ENCODE measurements around the gene HSPBP1.

HSPBP1 gene

DNA sequence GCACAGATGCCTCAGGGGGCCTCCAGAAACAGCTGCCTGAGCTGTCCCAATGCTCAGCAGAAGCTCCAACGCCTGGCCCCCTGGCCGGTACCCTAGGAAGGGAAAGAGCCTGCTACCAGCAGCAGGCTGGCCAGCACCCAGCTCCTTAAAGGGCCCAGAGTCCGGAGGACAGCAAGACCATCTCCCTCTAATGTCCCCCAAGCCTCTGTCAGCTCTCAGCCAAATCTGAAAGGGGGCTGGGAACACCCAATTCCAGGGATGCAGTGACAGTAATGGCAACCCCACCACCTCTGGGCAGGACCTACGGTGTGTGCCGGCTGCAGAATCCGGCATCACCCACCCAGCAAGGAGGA, 25.3 kb downstream of the HSPBP1 start:
- no peak for DNase-seq (ENCODE audit: low read depth)

DNA sequence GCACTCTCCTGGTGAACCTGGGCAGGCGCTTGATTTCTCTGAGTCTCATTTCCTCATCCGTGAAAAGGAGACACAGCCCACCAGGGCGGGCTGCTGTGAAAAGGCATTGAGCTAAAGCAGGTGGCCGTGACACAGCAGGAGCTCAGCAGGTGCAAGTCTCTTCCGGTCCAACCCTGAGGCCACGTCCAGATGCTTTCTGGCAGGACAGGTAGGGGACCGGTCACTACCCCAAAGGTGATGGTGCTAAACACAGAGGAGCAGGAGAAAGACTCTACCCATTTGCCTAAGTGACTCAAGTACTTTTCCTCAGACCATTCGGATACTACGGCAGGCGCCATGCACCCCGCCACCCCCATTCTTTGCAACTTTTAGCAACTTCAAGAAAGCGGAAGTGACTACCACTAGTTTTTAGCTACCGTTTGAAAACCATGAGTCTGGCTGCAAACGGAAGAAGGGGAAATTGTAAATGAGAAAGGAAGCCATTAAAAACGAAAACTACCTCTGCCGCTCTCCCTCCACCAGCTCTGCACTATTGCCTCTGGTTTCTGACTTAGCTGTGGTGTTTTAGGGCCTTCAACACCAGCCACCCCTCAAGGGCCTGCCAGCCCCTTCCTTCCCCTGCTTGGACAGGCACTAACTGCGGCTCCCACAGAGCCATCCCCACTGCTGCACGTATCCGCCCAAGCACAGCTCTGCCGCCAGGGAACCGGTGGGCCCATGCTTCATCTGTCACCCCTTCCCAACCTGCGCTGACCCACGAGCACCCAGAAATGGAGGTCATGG, 25.9 kb downstream of the HSPBP1 start:
- DNase-seq (ENCODE audit: low read depth) = peak; percentile 36

DNA sequence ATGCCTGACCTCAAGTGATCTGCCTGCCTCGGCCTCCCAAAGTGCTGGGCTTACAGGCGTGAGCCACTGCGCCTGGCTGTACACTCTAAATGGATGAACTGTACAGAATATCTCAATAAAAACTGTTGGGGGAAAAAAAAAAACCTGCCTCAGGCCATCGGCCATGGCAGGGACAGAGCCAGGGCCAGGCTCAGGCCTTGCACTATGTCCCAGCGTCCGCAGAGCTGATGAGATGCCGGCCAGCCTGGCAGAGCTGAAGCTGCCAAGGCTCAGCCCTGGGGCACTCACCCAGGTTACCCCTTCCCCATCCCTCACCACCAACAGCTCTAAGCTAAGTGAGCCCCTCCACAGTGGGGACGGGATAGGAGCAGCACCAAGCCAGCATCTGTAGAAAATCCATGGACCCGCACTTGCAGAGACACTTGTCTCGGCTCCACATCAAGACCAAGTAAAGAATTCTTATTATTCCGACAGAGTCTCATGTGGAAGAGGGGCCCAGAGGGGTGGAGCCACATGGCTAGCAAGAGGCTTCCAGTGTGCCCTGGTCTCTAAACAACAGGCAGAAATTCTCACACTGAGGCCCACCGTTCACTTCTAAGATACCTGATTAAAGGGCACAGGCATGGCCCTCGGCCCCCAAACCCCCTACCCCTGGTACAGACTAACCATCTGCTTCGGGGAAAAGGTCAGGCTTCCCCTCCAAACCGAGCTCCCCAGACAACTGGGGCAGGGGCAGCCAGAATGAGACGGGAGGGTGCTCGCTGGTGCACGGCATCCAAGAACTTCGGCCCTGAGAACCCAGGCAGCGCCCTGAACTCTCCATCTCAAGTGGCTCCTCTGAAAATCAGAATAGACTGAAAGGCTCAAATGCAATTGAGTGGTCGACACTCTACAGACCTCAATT, 26.9 kb downstream of the HSPBP1 start:
- no peak for DNase-seq (ENCODE audit: low read depth)

DNA sequence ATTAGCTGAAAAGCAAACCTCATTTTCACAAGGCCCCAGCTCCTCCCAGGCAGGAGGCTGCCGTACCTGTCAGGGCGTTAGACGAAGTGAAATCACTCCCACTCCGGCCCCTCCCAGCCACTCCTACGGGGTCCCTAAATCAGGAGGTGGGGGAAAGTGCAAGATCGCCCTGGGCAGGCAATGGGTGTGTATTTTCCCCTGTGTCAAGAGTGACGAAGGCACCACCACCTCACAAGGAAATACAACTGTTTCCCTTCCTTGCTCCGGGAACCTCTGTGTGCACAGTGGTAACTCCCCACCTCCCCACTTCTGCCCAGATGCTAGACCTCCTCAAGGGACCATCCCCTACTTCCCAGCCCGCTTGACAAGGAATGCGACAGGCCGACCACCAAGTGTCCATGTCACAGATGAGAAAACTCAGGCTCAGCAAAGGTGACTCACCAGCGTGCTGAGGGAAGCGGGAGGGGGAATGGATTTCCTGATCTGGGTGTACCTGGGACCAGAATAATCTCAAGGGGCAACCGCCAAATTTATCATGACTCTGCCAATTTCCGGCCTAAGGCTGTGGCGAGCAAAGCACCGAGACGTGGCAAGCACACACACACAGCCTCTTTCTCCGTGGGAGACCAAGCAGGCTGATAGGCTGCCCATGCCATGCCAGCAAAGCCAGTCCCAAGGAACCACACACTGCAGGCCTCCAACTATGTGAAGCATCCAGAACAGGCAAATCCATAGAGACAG, 28.4 kb downstream of the HSPBP1 start:
- no peak for DNase-seq (ENCODE audit: low read depth)

DNA sequence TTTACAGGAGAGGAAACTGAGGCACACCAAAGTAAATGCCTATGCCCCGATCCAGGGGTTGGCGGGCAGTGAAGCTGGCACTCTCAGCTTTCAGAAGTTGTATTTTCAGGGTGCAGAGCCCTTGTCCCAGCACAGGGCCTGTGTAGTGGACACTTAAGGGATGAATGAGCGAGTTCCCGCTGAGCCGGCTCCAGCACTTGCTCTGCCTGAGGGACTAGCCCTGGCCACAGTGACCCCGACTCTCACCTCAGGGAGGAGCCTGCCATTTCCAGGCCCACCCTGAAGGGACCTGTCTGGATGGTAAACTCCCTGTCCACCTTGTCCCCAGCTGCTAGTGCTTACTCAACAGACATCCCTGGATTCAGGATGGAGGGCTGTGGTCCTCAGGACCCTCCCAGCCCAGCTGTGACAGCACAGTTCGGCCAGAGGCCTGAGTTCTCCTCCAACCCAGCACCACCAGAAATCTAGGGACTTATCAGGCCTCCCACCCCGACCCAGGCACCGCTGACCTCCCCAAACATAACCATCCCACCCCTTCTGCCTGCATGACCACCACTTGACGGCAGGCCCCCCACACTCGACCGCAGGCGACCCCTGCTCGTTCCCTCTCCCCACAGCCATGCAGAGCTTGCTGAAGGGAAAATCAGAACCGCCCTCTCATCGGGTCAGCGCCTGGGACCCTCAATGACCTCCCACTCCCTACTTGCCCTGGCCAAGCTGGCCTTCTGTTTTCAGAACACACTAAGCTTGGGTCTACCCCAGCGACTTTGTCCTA, 29.5 kb downstream of the HSPBP1 start:
- DNase-seq (ENCODE audit: low read depth) = no peak

DNA sequence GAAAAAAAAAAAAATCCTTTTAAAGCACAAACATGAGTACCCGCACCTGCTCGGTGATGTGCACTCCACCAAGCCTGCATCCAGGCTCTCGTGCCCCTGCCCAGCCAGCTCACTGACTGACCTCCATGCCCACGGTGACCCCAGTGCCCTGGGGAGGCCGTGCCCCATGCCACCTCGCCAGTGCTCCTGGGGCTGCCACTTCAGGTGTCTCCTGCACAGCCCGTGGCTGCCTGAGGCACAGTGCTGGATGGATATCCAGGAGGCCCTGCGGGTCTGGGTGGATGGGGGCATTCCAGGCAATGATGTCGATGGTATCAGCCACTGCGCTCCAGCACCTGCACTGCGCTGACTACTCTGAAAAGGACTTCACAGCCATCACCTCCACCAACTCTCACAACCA, 30.1 kb downstream of the HSPBP1 start:
- DNase-seq (ENCODE audit: low read depth) = no peak

DNA sequence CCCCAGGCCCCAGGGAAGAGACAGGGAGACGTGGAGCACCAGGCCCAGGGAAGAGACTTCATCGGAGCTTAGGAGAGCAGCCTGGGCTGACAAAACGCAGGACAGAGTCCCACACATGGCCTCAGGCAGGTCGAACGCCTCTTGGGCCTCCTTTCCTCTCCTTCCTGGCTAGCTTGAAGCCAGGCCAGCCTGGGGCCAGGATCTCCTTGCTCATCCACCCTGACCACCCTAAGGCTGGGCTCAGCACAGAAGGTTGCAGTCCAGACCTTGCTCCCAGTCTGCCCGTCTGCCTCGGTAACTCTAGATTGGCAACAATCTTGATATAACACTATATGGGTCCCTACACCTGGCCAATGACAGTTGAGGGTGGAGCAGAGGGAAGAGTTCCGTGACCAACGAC, 31.2 kb downstream of the HSPBP1 start:
- no peak for DNase-seq (ENCODE audit: low read depth)

DNA sequence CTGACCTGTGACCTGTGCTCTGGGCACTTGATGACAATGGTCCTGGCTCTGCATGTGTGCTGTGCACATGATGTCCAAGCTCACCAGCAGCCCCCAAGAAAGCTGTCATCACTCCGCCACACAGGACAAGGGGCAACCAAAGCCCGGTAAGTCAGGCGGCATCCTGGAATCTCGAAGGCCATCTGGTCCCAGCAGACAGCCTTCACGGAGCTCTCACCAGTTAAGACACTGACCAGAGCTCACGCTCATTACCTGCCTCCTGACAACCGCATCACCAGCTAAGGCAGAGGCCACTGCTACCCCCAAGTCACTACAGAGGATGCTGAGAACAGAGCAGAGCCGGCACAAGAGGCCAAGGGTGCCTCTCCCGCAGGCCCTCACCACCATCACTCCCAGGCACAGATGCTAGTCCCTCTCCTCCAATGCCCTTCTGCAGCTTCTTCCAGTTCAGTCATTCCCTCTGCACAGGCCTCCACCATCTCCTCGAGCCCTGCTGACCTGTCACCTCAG, 31.7 kb downstream of the HSPBP1 start:
- no peak for DNase-seq (ENCODE audit: low read depth)

DNA sequence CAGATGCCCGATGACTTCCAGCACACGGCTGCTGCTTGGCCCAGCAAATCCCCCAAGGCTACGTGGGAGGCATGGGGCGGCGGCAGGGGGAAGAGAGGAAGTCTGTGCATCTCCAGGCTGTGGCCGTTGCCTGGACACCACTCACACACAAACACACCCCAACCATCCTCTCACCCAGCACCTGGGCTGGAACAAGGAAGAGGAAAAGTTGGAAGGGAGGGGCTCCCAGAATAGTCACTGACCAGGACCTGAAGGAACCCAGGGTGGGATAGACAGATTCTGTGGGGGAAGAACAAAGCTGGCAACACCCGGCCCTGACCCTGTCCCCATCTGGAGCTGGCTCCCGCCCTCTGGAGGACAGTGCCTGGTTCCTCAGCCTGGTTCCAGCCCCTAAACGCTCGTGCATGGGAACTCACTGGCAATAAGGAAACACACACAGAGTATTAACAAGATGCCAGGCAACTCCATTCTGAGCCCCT, 32.2 kb downstream of the HSPBP1 start:
- no peak for DNase-seq (ENCODE audit: low read depth)

DNA sequence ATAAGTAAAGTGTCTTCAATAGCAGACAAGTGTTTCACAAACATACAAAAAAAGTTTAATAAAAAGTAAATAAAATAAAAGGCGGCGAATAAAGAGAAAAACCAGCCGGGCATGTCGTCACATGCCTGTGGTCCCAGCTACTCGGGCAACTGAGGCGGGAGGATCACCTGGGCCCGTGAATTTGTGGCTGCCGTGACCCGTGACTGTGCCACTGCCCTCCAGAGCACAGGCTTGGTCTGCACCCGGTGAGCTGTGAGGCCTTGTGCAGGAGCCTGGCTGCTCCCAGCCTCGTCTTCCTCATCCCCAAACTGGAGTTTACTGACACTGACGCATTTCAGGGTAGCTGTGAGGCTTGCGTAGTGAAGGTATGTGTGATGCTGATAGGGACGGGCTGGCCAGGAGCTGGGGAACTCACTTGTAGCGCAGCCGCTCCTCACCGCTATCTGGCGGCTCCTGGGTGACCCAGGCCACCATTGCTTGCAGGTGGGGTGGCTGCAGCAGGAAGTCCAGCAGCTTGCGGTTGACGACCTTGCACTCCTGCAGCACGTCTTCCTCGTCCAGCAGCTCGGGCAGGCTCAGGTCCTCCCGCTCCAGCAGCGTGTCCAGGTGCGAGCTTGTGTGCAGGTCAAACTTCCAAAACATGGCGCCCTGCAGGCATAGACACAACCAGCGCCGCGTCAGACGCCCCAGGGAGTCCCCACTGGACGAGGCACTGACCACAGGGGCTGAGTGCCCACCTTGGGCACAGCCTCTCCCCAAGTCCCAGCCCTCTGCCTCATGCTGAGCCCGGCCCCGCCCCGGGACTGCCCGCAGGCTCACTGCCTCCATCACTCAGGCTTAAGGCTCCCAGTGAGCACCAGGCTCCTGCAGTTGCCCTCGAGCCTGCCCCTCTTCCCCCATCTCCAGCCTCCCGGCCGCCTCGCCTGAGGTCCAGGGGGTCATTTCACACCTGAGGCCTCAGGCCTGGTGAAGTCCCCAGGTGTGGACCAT, 33.2 kb downstream of the HSPBP1 start:
- no peak for DNase-seq (ENCODE audit: low read depth)

DNA sequence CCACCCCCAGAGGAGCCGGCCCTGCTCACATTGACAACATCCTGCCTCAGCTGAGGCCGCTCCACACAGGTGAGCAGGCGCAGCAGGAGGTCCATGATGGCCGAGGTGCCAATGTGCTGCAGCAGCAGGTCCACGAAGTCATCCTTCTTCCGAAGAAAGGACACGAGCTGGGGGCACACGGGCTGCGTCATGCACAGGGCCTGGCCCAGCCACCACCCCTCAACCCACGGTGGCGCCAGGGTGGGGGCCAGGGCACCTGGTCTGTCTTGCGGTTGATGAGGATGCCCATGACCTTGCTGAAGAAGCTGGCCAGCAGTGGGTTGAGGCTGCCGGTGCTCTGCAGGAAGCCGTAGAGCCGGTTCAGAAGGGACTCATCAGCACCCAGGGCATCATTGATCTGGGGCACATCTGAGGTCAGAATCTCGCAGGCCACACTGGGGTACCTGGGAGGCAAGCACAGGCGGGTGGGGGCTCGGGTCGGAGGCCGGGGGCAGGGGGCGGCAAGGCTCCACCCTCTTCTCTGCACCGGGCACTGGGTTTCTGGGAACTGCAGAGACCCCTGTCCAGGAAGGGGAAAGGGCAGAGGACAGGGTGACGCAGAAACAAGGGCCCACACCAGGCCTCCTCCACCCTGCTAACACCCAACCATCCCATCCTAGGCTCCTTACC, 34.5 kb downstream of the HSPBP1 start:
- no peak for DNase-seq (ENCODE audit: low read depth)

DNA sequence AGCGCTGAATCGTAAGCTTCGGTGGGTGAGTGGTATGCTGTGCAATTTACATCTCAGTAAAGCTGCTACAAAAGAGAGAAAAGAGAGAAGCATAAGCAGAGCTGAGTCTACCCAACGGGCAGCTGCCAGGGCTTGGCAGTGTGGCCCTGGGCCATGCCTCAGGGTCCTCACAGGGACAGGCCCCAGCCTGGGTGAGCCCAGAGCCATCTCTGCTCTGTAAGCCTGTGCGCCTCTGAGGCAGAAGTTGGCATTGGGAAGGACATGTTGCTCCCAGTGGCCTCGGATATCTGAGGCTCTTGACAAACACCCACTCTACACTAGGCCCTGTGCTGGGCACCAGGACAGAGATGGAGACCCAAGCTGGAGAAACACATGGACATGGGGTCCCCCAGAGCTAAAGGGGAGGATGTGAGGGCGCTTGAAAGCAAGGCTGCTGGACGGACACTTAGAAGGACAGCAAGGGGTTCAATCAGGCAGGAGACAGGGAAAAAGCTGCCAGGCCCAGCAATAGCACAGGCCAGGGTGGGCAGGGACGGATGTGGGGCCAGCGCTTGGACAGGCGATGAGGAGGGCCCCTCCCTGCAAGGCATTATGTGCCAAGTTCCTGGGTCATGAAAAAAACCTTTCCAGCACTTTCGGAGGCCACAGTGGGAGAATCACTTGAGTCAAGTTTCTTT, 35.8 kb downstream of the HSPBP1 start:
- DNase-seq (ENCODE audit: low read depth) = no peak

DNA sequence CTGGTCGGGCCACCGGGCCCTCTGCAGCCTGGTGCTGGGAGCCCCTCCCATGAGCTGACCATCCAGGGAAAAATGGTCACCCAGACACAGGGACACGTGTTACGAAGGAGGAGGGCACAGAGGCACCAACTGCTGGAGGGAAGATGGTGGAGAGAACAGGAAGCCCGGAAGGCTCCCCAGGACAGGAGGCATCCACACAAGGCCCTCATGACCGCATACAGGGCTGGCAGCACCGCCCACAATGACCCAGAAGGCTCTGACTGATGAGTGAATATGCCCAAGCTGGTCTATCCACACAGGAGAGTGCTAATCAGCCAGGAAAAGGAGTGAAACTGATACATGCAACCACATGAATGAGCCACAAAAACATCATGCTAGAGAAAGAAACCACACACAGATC, 37.4 kb downstream of the HSPBP1 start:
- DNase-seq (ENCODE audit: low read depth) = no peak

DNA sequence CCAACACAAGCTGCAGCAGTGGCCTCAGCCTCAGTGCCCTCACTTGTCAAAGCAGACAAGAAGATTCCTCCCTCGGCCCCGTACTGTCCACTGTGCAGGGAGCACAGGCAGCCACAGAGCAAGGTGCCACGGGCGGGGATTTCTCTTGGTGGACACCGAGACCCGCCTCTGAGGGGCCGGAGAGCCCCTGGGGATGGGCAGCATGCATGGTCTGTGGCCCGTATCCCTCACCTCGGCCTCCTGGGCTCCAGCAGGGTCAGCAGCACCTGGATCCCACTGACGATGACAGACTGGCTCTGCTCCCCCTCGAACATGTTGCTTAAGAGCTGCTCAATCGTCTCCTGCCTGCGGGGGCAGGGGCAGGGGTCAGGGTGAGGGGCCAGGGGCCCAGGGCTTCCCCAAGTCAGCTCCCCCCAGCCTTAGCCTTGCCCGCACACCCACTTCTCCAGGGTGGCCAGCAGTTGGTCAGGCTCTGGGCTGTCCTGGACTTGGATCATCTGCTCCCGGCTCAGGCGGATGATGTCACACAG, 37.9 kb downstream of the HSPBP1 start:
- no peak for DNase-seq (ENCODE audit: low read depth)

DNA sequence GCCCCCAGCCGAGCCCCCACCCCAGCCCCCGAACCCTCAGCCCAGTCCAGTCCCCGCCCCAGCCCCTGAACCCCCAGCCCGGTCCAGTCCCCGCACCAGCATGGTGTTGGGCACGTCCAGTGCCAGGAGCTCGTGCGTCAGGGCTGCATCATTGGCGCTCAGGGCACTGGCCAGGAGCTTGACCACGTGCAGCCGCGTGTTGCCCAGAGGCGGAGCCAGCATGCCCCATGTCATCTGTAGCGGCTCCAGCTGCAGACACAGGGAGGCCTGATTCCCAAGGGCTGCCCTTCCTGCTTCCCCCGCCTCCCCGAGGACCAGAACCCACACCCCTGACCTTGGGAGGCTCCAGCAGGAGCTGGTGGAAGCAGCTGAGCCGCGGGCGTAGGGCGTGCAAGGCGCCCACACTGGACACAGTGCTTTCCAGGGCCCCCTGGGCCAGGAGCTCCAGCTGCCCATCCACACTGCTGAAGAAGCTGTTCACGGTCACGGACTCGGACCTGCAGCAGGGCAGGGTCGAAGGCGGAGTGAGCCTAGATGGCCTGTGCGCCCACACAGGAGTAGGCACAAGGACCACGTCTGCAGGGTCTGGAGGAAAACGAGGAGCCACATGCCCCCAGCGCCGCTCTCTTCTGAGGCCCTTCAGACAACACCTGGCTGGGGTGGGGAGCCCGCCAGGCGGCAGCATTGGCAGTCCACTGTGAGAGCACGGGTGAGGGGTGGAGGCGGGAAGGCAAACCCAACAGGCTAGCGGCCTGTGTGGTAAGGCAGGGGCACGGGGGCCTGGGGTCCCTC, 38.6 kb downstream of the HSPBP1 start:
- DNase-seq (ENCODE audit: low read depth) = no peak

DNA sequence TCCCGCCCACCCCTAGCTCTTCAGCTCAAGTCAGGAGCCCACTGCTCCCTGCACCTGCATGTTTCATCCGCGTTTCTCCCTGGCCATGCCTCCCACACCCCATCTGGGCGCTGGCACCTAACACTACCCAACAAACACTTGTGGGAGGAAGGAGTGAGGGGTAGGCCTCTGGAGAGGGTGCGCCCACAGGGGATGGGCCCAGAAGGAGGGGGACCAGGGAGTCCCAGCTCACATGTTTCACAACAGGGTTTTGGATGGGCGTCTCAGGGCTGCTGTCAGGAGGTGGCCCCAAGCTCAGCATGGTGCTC, 39.2 kb downstream of the HSPBP1 start:
- DNase-seq (ENCODE audit: low read depth) = no peak

DNA sequence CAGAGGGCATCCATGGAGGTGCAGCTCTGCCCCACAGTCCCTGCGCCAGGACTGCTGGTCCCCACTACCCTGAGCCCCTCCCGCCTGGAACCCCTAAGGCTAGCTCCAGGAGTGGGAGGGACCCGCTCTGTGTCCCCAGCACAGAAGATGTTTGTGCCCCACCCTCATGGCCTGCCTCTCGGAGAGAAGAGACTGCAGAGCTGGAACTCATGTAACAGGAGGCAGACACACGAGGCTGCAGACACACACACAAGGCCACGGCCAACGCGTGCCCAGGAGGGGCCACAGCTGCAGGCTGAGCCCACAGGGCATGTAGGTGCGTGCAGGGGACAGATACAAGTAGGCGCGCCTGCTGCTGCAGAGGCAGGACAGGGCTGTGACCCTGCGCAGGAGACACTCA, 40.9 kb downstream of the HSPBP1 start:
- DNase-seq (ENCODE audit: low read depth) = no peak

DNA sequence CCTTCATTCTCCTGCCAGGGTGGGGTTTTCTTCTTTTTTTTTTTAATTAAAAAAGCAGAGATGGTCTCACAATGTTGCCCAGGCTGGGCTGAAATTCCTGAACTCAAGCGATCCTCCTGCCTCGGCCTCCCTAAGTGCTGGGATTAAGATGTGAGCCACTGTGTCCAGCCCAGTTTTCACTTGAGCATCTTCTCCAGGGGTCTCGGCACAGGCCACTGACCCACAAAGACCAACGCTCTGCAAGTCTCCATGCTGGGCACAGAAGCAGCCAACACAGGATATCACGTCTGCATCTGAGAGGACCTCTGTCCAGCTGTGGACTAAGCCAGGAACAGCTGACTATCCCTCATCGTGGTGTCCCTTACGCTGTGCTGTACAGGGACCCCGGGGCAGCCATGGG, 41.9 kb downstream of the HSPBP1 start:
- no peak for DNase-seq (ENCODE audit: low read depth)

Measured in activated T-helper 1 cell treated with Interleukin-2 at 50 U/mL for 16 hours (primary cell).